Measurements from ENCODE around the gene PCDHGA1. TPM values are rescaled to one million over a fixed set of nuclear protein-coding genes. Genes with fewer than 3 reads are reported as not detected.

PCDHGA1 gene
- total RNA-seq, 1 donor from 2014 or later = 4.6 TPM

DNA sequence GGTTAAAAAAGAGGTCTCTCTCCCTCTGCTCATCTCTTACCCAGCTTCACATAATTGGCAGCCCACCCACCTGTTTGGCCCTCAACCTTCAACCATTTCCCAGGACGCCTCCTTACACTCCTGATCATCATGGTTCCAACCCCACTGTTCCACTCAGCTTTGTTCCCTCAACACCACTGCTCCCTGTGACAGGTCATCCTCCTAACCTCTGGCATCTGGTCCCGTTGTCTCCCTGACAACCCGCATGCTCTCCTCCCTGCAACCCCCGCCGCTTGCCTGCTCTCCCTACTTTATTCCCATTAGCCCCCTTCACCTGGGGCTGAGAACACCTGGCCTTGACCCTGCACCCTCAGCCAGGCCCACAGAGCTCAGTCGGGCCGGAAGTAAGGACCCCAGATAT, 171.4 kb downstream of the PCDHGA1 start:
- intact Hi-C loops (cut with DNase I) = no loop called here
- DNase-seq (ENCODE audit: low spot score) = no peak

DNA sequence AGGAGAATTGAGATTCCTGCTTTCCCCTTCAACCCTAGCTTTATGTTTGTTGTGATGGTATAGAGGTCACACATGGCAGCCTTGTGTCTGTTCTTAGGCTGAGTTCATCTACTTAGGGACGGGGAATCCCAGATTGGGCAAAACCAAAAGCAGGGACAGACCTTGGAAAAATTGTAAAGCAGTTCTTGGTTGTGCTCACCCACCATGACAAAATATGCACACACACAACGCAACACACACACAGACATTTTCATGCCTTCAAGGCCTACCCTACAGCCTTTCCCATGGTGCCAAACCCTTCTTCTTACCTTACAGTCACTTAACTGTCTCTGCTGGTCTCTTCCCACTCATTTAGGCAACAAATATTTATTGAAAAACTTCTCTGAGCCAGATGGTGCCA, 173.4 kb downstream of the PCDHGA1 start:
- no peak for DNase-seq (ENCODE audit: low spot score)
- intact Hi-C loops (cut with DNase I) = no loop called here

DNA sequence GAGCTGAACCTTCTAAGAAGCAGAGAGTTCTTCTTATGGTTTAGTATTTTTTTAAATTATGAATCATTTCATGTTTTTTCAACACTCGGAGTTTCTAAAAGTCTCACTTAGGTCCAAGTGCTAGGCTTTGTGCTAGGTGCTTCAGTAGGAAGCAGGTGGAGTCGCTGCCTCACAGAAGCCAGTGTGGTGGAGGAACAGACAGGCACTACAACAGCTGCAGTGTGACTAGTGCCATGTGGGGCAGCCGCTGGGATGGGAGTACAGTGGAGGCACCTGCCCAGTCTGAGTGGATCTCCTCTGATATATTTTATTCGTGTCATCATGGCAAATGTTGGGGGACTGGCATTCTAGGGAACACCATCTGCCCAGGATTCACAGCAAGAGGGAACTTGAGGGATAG, 173.9 kb downstream of the PCDHGA1 start:
- no peak for DNase-seq (ENCODE audit: low spot score)
- intact Hi-C loops (cut with DNase I) = no loop called here

DNA sequence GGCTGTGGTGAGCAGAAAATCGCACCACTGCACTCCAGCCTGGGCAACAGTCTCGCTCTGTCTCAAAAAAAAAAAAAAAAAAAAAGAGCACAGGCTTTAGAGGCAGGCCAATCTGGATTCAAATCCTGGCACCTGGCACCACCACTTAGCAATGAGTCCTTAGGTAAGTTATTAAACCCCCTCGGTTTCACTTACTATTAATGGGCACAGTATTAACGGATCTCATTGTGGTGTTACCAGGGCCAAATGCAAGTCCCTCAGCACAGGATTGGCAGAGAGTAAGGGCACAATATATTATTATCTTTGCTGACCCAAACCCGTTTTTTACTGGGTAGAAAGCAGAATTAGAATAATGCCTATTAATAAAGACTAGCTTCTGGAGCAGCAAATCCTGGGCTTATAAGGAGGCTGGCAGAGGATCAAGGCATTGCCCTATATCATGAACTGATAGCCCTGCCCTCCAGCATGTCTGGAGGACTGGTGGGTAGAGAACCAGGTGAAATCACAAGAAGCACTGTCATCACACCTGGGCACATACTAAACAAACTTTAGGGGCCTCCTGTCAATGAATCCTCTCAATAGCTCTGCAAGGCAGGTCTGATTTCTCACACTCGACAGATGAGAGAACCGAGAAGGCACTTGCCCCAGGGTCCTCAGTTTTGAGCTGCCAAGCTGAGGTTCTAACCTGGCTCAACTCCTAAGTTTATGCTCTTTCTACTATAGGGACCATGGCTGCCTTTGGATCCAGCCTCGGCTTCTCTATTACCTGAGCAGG, 176.3 kb downstream of the PCDHGA1 start:
- no peak for DNase-seq (ENCODE audit: low spot score)
- intact Hi-C loops (cut with DNase I) = no loop called here

DNA sequence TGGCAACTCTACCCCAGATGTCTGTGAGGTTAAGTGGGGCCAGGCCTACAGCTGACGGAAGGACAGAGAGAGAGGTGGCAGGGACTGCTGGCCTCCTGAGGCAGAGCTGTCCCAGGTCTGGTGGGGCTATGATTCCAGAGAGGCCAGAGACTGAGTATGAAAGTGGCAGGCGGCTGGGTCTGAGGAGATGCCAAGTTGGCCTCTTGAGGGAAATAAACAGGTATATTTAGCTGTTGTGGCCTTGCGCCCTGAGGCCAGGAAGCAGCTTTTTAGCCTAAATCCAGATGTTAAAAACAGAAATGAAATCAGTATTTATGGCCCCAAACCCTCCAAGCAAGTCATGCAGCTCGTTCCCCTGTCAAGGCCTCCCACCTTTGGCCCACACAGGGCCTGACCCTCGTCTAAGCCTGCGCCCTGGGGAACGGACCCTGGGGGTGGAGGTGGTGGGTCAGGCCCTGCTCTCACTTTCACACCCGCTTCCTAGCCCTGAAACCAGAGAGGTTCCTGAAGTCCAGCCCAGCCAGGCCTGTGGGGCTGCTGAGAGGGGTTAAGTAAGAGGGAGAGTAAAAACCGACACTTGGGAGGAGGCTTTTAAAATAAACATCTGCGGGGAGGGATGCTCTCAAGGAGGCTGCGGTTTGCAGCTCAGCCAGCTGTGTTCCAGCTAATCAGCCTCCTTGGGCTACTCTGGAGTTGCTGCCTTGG, 177.2 kb downstream of the PCDHGA1 start:
- no peak for DNase-seq (ENCODE audit: low spot score)
- intact Hi-C loops (cut with DNase I) = no loop called here

DNA sequence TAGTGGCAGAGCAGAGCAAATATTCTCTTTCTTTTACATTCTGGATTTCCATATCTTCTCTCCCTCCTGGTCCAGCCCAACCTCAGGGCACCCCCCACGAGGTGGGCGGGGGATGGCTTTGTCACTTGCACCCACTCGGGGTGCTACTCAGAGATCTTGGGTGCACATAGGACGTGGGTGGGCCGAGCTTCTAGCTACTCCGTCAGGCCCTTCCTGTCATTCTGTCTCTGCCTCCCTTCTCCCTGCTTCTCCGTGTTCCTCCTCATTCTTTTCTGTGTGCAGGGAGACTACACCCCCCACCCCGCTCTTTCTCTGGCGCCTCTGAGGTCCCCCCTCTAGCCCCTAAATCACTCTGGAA, 178.1 kb downstream of the PCDHGA1 start:
- DNase-seq (ENCODE audit: low spot score) = no peak

DNA sequence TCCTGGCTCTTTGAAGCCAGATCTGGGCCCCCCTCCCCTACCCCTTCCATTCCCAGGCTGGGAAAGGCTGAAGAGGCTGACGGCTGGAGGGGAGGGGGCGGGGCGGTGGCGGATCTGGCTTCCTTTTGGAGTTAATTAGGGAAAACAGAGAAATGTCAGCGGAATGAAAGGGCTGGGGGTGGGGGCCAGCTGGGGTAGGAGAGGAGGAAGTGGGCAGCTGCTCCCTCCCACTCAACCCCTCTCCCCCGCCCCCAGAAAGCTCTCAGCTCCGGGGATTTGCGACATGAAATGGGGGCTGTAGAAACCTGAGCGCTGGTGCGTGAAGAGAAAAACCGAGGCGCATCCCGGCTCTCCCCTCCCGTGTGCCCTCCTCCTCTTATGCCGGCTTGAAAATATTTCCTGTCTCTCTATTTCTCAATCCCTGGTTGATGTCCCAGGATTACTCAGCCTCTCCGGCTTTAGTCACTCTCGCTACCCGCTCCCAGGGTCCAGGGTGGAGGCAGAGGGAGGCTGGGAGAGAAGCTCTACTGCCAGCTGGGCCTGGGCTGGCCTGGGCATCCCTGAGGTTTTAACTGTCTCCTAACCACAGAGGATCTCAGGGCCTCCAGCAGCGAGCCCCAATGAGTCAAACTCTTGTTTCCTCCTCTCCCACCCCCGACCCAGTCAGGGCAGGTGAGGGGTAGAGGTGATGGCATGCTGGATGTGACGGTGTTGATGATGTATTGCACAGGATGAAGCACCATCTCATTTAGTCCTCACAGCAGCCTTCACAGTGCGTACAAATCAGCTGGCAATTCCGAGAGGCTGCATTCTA, 178.7 kb downstream of the PCDHGA1 start:
- peak; percentile 78 for DNase-seq (ENCODE audit: low spot score)
- intact Hi-C loops (cut with DNase I) = no loop called here

More for the DNA sequence above, 178.1 kb downstream of the PCDHGA1 start:
- intact Hi-C loops (cut with DNase I) = no loop called here

DNA sequence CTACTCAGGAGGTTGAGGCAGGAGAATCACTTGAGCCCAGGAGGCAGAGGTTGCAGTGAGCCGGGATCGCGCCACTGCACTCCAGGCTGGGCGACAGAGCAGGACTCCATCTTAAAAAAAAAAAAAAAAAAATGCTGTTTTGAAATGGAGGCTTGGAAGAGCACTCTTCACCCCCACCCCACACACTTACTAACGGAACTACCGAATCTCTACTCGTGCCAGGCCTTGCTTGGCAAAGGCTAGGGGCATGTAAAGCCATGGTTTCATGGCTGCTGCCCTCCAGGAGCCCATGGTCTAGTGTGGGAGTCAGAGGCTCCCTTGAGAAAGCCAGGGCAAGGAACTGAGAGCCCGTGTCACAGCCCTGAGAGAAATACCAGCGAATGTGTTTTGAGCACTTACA, 179.8 kb downstream of the PCDHGA1 start:
- intact Hi-C loops (cut with DNase I) = no loop called here
- no peak for DNase-seq (ENCODE audit: low spot score)

DNA sequence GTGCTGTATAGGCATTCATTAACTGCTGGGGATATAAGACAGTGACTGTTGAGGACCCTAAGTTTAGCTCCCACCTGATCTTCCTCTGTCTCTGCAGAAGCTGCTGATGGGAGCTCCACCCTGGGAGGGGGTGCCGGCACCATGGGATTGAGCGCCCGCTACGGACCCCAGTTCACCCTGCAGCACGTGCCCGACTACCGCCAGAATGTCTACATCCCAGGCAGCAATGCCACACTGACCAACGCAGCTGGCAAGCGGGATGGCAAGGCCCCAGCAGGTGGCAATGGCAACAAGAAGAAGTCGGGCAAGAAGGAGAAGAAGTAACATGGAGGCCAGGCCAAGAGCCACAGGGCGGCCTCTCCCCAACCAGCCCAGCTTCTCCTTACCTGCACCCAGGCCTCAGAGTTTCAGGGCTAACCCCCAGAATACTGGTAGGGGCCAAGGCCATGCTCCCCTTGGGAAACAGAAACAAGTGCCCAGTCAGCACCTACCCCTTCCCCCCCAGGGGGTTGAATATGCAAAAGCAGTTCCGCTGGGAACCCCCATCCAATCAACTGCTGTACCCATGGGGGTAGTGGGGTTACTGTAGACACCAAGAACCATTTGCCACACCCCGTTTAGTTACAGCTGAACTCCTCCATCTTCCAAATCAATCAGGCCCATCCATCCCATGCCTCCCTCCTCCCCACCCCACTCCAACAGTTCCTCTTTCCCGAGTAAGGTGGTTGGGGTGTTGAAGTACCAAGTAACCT, 180.7 kb downstream of the PCDHGA1 start:
- peak; percentile 63 for DNase-seq (ENCODE audit: low spot score)
- intact Hi-C loops (cut with DNase I) = no loop called here

DNA sequence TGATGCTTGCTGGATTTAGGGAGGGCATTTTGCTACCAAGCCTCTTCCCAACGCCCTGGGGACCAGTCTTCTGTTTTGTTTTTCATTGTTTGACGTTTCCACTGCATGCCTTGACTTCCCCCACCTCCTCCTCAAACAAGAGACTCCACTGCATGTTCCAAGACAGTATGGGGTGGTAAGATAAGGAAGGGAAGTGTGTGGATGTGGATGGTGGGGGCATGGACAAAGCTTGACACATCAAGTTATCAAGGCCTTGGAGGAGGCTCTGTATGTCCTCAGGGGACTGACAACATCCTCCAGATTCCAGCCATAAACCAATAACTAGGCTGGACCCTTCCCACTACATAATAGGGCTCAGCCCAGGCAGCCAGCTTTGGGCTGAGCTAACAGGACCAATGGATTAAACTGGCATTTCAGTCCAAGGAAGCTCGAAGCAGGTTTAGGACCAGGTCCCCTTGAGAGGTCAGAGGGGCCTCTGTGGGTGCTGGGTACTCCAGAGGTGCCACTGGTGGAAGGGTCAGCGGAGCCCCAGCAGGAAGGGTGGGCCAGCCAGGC, 181.5 kb downstream of the PCDHGA1 start:
- intact Hi-C loops (cut with DNase I) = loop anchor here (2.0 kb wide), 1 partner anchor 35 kb away; no protein-coding TSS in a partner anchor

DNA sequence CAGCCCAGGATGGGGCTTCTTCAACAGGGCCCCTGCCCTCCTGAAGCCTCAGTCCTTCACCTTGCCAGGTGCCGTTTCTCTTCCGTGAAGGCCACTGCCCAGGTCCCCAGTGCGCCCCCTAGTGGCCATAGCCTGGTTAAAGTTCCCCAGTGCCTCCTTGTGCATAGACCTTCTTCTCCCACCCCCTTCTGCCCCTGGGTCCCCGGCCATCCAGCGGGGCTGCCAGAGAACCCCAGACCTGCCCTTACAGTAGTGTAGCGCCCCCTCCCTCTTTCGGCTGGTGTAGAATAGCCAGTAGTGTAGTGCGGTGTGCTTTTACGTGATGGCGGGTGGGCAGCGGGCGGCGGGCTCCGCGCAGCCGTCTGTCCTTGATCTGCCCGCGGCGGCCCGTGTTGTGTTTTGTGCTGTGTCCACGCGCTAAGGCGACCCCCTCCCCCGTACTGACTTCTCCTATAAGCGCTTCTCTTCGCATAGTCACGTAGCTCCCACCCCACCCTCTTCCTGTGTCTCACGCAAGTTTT, 182.1 kb downstream of the PCDHGA1 start:
- intact Hi-C loops (cut with DNase I) = loop anchor here (2.0 kb wide), 1 partner anchor 36 kb away; no protein-coding TSS in a partner anchor
- peak; percentile 93 for DNase-seq (ENCODE audit: low spot score)

More for the DNA sequence above, 181.5 kb downstream of the PCDHGA1 start:
- DNase-seq (ENCODE audit: low spot score) = no peak

DNA sequence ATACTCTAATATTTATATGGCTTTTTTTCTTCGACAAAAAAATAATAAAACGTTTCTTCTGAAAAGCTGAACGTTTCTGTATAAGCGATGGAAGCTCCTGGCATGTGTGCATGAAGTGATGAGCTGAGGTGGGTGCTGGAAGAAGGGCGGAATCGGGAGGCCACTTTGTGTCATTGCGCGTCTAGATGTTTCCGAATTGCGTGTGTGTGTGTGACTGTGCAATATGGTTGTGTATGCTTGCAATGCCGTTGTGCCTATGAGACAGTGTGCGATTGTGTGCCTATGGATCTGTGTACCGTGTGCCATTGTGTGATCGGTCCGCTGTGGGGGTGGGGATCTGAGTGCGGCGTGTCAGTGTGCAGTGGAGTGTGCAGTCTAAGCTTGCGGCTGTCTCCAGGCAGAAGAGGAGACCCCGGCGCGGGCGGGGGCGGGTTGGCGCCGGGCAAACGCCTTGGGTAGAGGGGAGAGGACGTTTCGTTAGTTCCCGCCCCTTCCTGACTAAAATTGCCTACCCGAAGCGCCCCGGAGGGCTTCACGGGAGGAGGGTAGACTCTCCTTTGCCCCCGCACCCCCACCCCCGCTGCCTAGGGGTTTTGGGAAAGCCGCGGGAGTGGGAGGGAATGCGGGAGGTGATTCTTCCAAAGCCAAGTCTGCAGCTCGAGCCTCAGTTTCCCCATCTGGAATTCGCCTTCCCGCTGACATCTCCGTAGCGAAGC, 182.8 kb downstream of the PCDHGA1 start:
- peak; percentile 72 for DNase-seq (ENCODE audit: low spot score)
- intact Hi-C loops (cut with DNase I) = loop anchor here (1.0 to 2.0 kb wide), 2 partner anchors 11 to 36 kb away; no protein-coding TSS in a partner anchor

DNA sequence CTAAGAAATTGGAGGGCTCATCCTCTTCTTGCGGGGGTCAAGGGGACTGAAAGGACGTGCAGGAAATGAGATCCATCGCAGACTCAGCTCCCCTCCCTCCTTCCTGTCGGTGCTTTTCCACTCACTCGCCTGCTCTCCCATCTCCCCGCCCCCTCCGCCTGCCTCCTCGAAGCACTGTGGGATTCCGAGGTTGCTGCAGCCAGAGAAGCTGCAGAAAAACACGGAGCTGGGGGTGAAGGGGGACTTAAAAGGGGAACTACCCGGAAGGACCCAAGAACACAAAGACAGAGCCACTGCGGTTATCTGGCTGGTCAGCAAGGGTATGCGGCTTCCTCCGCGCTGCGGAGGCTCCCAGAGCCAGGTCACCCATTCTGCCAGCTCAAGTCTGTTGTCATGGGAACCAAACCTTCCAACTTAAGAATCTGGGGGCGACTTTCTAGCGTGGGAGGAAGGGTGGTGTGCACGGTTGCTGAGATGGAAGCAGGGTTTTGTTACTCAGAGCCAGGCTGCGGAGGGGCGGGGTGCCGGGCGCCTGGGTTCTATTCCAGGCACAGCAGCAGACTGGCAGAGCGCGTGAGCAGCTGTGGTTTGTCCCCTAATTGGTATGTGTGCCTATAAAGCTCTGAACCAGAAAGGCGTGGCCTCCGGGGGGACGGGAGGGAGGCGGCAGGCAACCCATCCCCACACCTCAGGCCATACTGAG, 183.5 kb downstream of the PCDHGA1 start:
- intact Hi-C loops (cut with DNase I) = loop anchor here (1.0 to 2.0 kb wide), 2 partner anchors 11 to 37 kb away; no protein-coding TSS in a partner anchor

DNA sequence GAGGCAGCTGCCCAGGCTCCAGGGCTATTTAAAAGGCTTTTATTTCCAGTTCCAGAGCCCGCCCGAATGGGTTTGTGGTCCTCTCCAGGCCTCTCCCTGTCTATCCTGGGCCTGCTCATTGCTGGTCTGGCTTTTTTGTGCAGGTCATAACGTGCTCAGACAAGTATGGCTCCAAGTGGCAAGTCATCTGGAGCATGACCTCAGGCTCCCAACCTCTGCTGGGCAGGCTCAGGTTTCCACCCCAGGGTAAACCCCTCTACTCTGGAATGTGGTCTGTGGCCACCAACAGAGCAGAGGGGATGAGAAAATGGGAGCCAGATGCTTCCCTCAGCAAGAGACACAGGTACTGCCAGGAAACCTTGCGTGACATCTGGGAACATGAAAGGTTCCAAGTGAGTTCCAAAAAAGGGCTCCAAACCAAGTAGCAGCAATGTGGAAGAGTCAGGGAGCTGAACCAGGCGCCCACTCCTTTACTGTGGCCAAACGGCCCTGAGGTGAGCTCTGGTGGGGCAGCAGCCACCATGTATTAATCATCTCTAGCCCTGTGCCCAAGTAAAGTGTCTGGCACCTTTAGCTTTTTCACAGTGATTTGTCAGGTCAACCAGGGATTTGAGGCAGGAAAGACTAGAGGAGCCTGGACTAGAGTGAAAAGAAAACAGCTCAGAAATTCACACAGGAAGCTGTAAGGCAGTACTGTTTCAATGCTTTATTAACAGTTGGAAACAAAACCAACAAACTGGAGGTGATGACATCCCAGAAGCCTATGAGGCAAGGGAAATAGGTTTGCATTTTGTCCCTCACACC, 184.2 kb downstream of the PCDHGA1 start:
- no peak for DNase-seq (ENCODE audit: low spot score)
- intact Hi-C loops (cut with DNase I) = no loop called here

More for the DNA sequence above, 183.5 kb downstream of the PCDHGA1 start:
- no peak for DNase-seq (ENCODE audit: low spot score)

DNA sequence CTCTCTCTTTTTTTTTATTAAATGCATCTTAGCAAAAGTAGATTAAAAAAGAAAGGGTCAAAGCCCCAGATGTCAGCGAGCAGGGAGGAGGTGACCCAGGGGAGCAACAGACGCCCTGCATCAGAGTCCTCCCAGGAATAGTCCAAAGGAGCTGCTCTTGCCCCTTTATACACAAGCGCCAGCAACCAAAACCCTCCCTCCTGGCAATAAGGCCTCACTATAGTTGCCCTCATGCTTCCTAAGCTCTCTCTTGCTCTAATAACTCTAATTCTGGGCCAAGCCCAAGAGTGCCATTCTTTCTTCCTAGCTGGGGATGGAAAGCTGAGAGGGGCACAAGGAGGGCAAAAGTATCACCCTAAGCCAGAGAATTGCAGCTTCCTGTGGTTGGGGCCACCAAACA, 184.8 kb downstream of the PCDHGA1 start:
- DNase-seq (ENCODE audit: low spot score) = no peak
- intact Hi-C loops (cut with DNase I) = no loop called here

DNA sequence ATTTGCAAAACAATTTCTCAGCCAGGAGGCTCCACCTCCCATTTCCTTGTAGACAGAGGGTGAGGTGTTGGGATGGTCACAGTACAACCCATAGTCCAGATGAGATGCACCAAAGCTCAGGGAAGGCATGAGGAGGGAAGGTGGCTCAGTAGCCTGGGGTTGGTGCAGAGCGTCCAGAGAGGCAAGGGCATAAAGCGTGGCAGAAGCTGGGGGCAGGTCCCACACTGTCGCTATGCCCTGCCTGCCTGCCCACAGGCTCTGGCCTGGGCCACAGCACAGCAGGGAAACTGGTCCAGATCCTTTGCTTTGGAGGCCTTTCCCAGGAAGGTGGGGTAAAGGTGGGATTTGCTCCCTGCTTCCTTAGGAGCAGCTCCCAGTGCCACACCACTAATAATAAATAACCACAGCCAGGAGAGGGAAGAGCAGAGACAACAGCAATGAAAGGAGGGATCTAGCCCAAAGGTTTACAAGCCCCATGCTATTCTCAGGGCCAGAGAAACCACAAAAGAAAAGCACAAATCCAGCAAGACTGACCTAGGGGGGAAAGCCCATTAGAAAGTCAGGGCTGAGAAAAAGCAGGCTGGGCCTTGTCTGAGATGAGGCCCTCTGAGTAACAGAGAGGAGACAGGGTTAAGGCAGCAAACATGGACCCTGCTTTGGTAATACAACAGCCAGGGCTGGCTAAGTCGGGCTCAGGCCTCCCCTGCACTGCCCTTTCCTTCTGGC, 185.8 kb downstream of the PCDHGA1 start:
- intact Hi-C loops (cut with DNase I) = no loop called here

More for the DNA sequence above, 185.8 kb downstream of the PCDHGA1 start:
- DNase-seq (ENCODE audit: low spot score) = no peak
